Fibroblast of pulmonary artery (primary cell): ENCODE measurements around the gene CDC42EP4.

Experiments used
- DNase-seq: peaks from one replicate; pipeline ENCODE4 v3.0.0-alpha.2; 2010; ENCODE audit warnings: low read depth
- H3K4me3 ChIP-seq: replicated peaks from 2 replicates; pipeline ENCODE4 v1.5.1; 2011; ENCODE audit warnings: low read depth, mild to moderate bottlenecking, control low read depth, low read length, moderate library complexity
- CTCF ChIP-seq: IDR thresholded peaks from 2 replicates; pipeline ENCODE4 v1.5.1; 2011; ENCODE audit warnings: mild to moderate bottlenecking, control low read depth, low read length, inconsistent platforms; ENCODE audit errors: missing control alignments

Gene CDC42EP4

GRCh38 chr17:73331060-73331459 is 19.3 kb upstream of the CDC42EP4 start:
- TF ChIP-seq CTCF, result no peak
- no peak for DNase-seq

GRCh38 chr17:73327676-73328075 is 15.9 kb upstream of the CDC42EP4 start:
- no peak for DNase-seq
- no peak for TF ChIP-seq CTCF
- no peak overlapping the region for H3K4me3 ChIP-seq

More at GRCh38 chr17:73331060-73331459, 19.3 kb upstream of the CDC42EP4 start:
- no peak overlapping the region for H3K4me3 ChIP-seq

GRCh38 chr17:73325527-73325842 is 13.7 kb upstream of the CDC42EP4 start:
- H3K4me3 ChIP-seq, result no peak overlapping the region
- peak; percentile 40 for TF ChIP-seq CTCF
- peak; percentile 90 for DNase-seq

GRCh38 chr17:73324711-73325526 is 13.1 kb upstream of the CDC42EP4 start:
- TF ChIP-seq CTCF, result no peak
- DNase-seq, result no peak
- H3K4me3 ChIP-seq, result no peak overlapping the region

- H3K4me3 ChIP-seq, result no peak overlapping the region
- peak; percentile 49 for DNase-seq
Measured at GRCh38 chr17:73324160-73324475, 12.3 kb upstream of the CDC42EP4 start.

GRCh38 chr17:73323409-73324159 is 11.8 kb upstream of the CDC42EP4 start:
- TF ChIP-seq CTCF, result no peak
- peak; percentile 55 for DNase-seq
- H3K4me3 ChIP-seq, result no peak overlapping the region

More at GRCh38 chr17:73324160-73324475, 12.3 kb upstream of the CDC42EP4 start:
- TF ChIP-seq CTCF, result no peak
